ENCODE results near the gene SLC4A5. TPM values are rescaled to one million over a fixed set of nuclear protein-coding genes. Genes with fewer than 3 reads are reported as not detected.

Gene SLC4A5
- total RNA-seq, 1 experiment from 2014 or later: 1.8 TPM

GRCh38 chr2:74375838-74376237 is 32.6 kb upstream of the SLC4A5 start:
- Mint-ChIP-seq H3K36me3 (peaks cover 12% of the 10 kb centered on the region), H3K9me3 (no peaks in the 10 kb centered on the region), H3K4me1 (peaks cover 46% of the 10 kb centered on the region), H3K4me3 (no peak overlapping the region), H3K27ac (peak overlapping the region; percentile 42; the same call in 1 of the 2 replicates), H3K27me3 (ENCODE audit: low read depth) (no peaks in the 10 kb centered on the region)
- ATAC-seq (no peak), DNase-seq (ENCODE audit: low spot score) (no peak)
- ChIA-PET POLR2A (interaction anchor here (1.7 kb wide), 1 partner anchor 15 kb away, joined by 7 read pairs; no protein-coding TSS in a partner anchor), CTCF (interaction anchor here (1.8 to 3.2 kb wide), 2 partner anchors 15 to 42 kb away, joined by 7 to 35 read pairs; no protein-coding TSS in a partner anchor)
- TF ChIP-seq ZNF281 (CRISPR knock-in tag; IDR thresholded peaks at IDR 0.05) (no peak), ETV6 (CRISPR knock-in tag; IDR thresholded peaks at IDR 0.05) (no peak), SP1 (CRISPR knock-in tag; conservative IDR thresholded peaks at IDR 0.05) (no peak), ZNF121 (CRISPR knock-in tag; IDR thresholded peaks at IDR 0.05) (no peak), ESRRA (CRISPR knock-in tag; IDR thresholded peaks at IDR 0.05; ENCODE audit: borderline replicate concordance) (no peak), ZNF317 (CRISPR knock-in tag; IDR thresholded peaks at IDR 0.05; ENCODE audit: borderline replicate concordance, low read depth) (no peak), CREB1 (CRISPR knock-in tag; IDR thresholded peaks at IDR 0.05) (no peak), PRRX2 (CRISPR knock-in tag; IDR thresholded peaks at IDR 0.05) (no peak), ZBTB21 (CRISPR knock-in tag; IDR thresholded peaks at IDR 0.05; ENCODE audit: borderline replicate concordance) (no peak), NR1H2 (CRISPR knock-in tag; IDR thresholded peaks at IDR 0.05) (no peak), OVOL2 (CRISPR knock-in tag; IDR thresholded peaks at IDR 0.05; ENCODE audit: borderline replicate concordance) (no peak), TEAD4 (CRISPR knock-in tag; IDR thresholded peaks at IDR 0.05) (no peak), ZNF219 (CRISPR knock-in tag; IDR thresholded peaks at IDR 0.05; ENCODE audit: borderline replicate concordance) (no peak), MXD4 (CRISPR knock-in tag; IDR thresholded peaks at IDR 0.05; ENCODE audit: borderline replicate concordance) (no peak), NFATC4 (CRISPR knock-in tag; IDR thresholded peaks at IDR 0.05) (no peak), ZNF396 (CRISPR knock-in tag; IDR thresholded peaks at IDR 0.05; ENCODE audit: borderline replicate concordance) (no peak), JAZF1 (CRISPR knock-in tag; IDR thresholded peaks at IDR 0.05) (no peak), IRF2 (CRISPR knock-in tag; IDR thresholded peaks at IDR 0.05; ENCODE audit: borderline replicate concordance, low read depth) (no peak)
- TF ChIP-seq, protein P1, sequence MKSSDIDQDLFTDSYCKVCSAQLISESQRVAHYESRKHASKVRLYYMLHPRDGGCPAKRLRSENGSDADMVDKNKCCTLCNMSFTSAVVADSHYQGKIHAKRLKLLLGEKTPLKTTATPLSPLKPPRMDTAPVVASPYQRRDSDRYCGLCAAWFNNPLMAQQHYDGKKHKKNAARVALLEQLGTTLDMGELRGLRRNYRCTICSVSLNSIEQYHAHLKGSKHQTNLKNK (CRISPR knock-in tag; IDR thresholded peaks at IDR 0.05): no peak

GRCh38 chr2:74374509-74375205 is 31.4 kb upstream of the SLC4A5 start:
- ChIA-PET CTCF (interaction anchor here (0.9 to 3.2 kb wide), 7 partner anchors 14 to 125 kb away, joined by 3 to 35 read pairs (median 7); partner anchors contain the start of gene INO80B), POLR2A (interaction anchor here (0.6 to 1.7 kb wide), 4 partner anchors 16 to 41 kb away, joined by 3 to 7 read pairs (median 4); no protein-coding TSS in a partner anchor)
- Mint-ChIP-seq H3K27me3 (ENCODE audit: low read depth) (no peaks in the 10 kb centered on the region), H3K36me3 (peaks cover 24% of the 10 kb centered on the region), H3K9me3 (no peaks in the 10 kb centered on the region), H3K4me3 (peak overlapping the region; percentile 83), H3K4me1 (peaks cover 36% of the 10 kb centered on the region), H3K27ac (peak overlapping the region; percentile 98)
- TF ChIP-seq ZNF219 (CRISPR knock-in tag; IDR thresholded peaks at IDR 0.05; ENCODE audit: borderline replicate concordance) (no peak), USF2 (CRISPR knock-in tag; IDR thresholded peaks at IDR 0.05) (peak; percentile 39)
- DNase-seq (ENCODE audit: low spot score) (peak; percentile 87), ATAC-seq (peak; percentile 97)
